GM12878 (cell line): ENCODE data around the gene HOPX. TPM values are rescaled to one million over a fixed set of nuclear protein-coding genes. Genes with fewer than 3 reads are reported as not detected.

Source experiments
- ATAC-seq: fragments of 200-7000 bp; cut with Tn5 transposase; 3 replicates; pipeline ENCODE4 v1.9.1; 2020; ENCODE audit warnings: mild to moderate bottlenecking, moderate library complexity
- BruUV-seq: library from RNA; stranded (reverse); fragments of 400-500 nt; replicated peaks from 2 replicates; lab custom pipeline; 2021; lab: Mats Ljungman, UMichigan
- CTCF ChIA-PET: fragments of 300-600 bp; sonication (Branson Sonifier 250); formaldehyde crosslinking; extraction: SDS; loops from one replicate; lab custom pipeline; 2021; ENCODE audit warnings: inconsistent platforms; lab: Yijun Ruan, JAX
- POLR2A ChIA-PET: fragments of 350-600 bp; formaldehyde crosslinking; extraction: SDS; loops from one replicate; lab custom pipeline; 2021; ENCODE audit warnings: inconsistent platforms; lab: Charles Lee
- RAD21 ChIA-PET: fragments of 300-600 bp; sonication (Branson Sonifier 250); formaldehyde crosslinking; loops from one replicate; lab custom pipeline; 2023; ENCODE audit warnings: antibody characterized with exemption; ENCODE audit not compliant: unreplicated experiment; lab: Charles Lee
- SMC1A ChIA-PET: fragments of 300-600 bp; sonication (Branson Sonifier 250); formaldehyde crosslinking; loops from one replicate; lab custom pipeline; 2023; ENCODE audit not compliant: unreplicated experiment, uncharacterized antibody; lab: Charles Lee
- DNase-seq: peaks from one replicate; pipeline ENCODE4 v3.0.0-alpha.2; 2011; ENCODE audit warnings: low read depth, low spot score
- FAIRE-seq: peaks from 3 replicates; lab custom pipeline; 2011; peaks lifted over from hg19 to GRCh38; lab: Jason Lieb, UNC
- H2AFZ ChIP-seq: 2 replicates; pipeline ENCODE4 v1.6.0; 2011; ENCODE audit warnings: low read depth, low read length, control low read depth; ENCODE audit not compliant: control insufficient read depth
- H3K27ac ChIP-seq: 2 replicates; pipeline ENCODE4 v1.5.1; 2011; ENCODE audit warnings: control low read depth; ENCODE audit not compliant: control insufficient read depth, insufficient read depth
- H3K27me3 ChIP-seq, 2 experiments: replicated peaks in 1 of 2; 2 replicates each; pipeline versions ENCODE4 v1.6.0 to v1.6.1; 2011; ENCODE audit warnings: low read length in 1 of 2; ENCODE audit not compliant: control insufficient read depth in 2 of 2, insufficient read depth in 2 of 2
- H3K36me3 ChIP-seq, 2 experiments: 2 replicates each; pipeline ENCODE4 v1.5.1; 2011; ENCODE audit warnings: low read length in 1 of 2; ENCODE audit not compliant: control insufficient read depth in 2 of 2, insufficient read depth in 2 of 2
- H3K4me1 ChIP-seq: 2 replicates; pipeline ENCODE4 v1.6.1; 2011; ENCODE audit warnings: mild to moderate bottlenecking, low read length, moderate library complexity, mixed read lengths; ENCODE audit not compliant: control insufficient read depth, insufficient read depth
- H3K4me2 ChIP-seq: 2 replicates; pipeline ENCODE4 v1.6.0; 2011; ENCODE audit warnings: control low read depth; ENCODE audit not compliant: control insufficient read depth, insufficient read depth
- H3K4me3 ChIP-seq: fragments of 200-600 bp; sonication (generic); 2 replicates; pipeline ENCODE4 v1.5.1; 2016
- H3K79me2 ChIP-seq: 2 replicates; pipeline ENCODE4 v1.6.0; 2011; ENCODE audit warnings: low read length; ENCODE audit not compliant: control insufficient read depth, insufficient read depth
- H3K9ac ChIP-seq: 2 replicates; pipeline ENCODE4 v1.8.0; 2011; ENCODE audit warnings: low read length, control low read depth, mixed read lengths; ENCODE audit not compliant: control insufficient read depth, insufficient read depth
- H3K9me3 ChIP-seq: replicated peaks from 3 replicates; pipeline ENCODE4 v1.5.1; 2011; ENCODE audit warnings: mild to moderate bottlenecking, low read length; ENCODE audit not compliant: control insufficient read depth, insufficient read depth
- H4K20me1 ChIP-seq: 2 replicates; pipeline ENCODE4 v1.6.0; 2011; ENCODE audit not compliant: control insufficient read depth, insufficient read depth
- ATF7 ChIP-seq: fragments of 450-650 bp; IDR thresholded peaks from 2 replicates; pipeline ENCODE4 v1.6.1; 2016; ENCODE audit warnings: low read depth, mild to moderate bottlenecking
- CBFB ChIP-seq: IDR thresholded peaks from 2 replicates; pipeline ENCODE4 v1.6.1; 2016; ENCODE audit warnings: antibody characterized with exemption, low read depth
- CEBPB ChIP-seq, 2 experiments: fragments of 150-350 bp in 1 of 2; IDR thresholded peaks; 2 replicates each; pipeline ENCODE4 v1.6.1; 2012 to 2014; ENCODE audit warnings: low read depth in 2 of 2, low read length in 2 of 2, borderline replicate concordance in 1 of 2, inconsistent platforms in 1 of 2
- EGR1 ChIP-seq, 2 experiments: IDR thresholded peaks; 1 replicate in 1 of 2; 2 replicates in 1 of 2; pipeline ENCODE4 v1.6.1; 2011 to 2012; ENCODE audit warnings: low read depth in 2 of 2, low read length in 2 of 2, borderline replicate concordance in 1 of 2, mild to moderate bottlenecking in 1 of 2, moderate library complexity in 1 of 2
- GATAD2B ChIP-seq: fragments of 450-650 bp; conservative IDR thresholded peaks from 2 replicates; pipeline ENCODE4 v1.6.1; 2017; ENCODE audit warnings: low read depth, mild to moderate bottlenecking, moderate library complexity
- JUNB ChIP-seq: IDR thresholded peaks from 2 replicates; pipeline ENCODE4 v1.6.1; 2016; ENCODE audit warnings: antibody characterized with exemption, mild to moderate bottlenecking
- KLF5 ChIP-seq: fragments of 450-650 bp; IDR thresholded peaks from 2 replicates; pipeline ENCODE4 v1.6.1; 2014; ENCODE audit warnings: mild to moderate bottlenecking; ENCODE audit not compliant: partially characterized antibody
- RBBP5 ChIP-seq: fragments of 200-600 bp; sonication (generic); conservative IDR thresholded peaks from 2 replicates; pipeline ENCODE4 v1.6.1; 2016
- SIX5 ChIP-seq: IDR thresholded peaks from 2 replicates; pipeline ENCODE4 v1.6.1; 2011; ENCODE audit warnings: mild to moderate bottlenecking, low read depth, low read length, moderate library complexity; ENCODE audit not compliant: severe bottlenecking
- SMARCA5 ChIP-seq: fragments of 450-650 bp; IDR thresholded peaks from 2 replicates; pipeline ENCODE4 v1.6.1; 2017; ENCODE audit warnings: mild to moderate bottlenecking
- SREBF2 ChIP-seq: IDR thresholded peaks from 2 replicates; pipeline ENCODE4 v1.6.1; 2012; ENCODE audit warnings: mild to moderate bottlenecking, low read length
- TAF1 ChIP-seq: IDR thresholded peaks from 2 replicates; pipeline ENCODE4 v1.6.1; 2011; ENCODE audit warnings: mild to moderate bottlenecking, low read depth, low read length, borderline replicate concordance
- TBL1XR1 ChIP-seq: IDR thresholded peaks from 2 replicates; pipeline ENCODE4 v1.6.1; 2012; ENCODE audit warnings: low read depth, low read length, improper control_type of control experiment
- ZSCAN29 ChIP-seq: fragments of 450-650 bp; IDR thresholded peaks from 2 replicates; pipeline ENCODE4 v1.6.1; 2017; ENCODE audit warnings: mild to moderate bottlenecking, moderate library complexity
- WGBS: methylation state at CpG from one replicate; pipeline ENCODE4 v1.1.6; 2016; ENCODE audit warnings: low lambda C conversion rate; ENCODE audit not compliant: insufficient replicate concordance, insufficient coverage; ENCODE audit errors: missing lambda C conversion rate; 5-methylcytosine and 5-hydroxymethylcytosine counted together
- in situ Hi-C: fragments of 300-500 bp; cut with MboI; formaldehyde crosslinking; loops from 9 replicates; pipeline ENCODE4 v1.14.3; 2018; ENCODE audit warnings: mixed read lengths
- intact Hi-C: fragments of 100-400 bp; cut with micrococcal nuclease; formaldehyde crosslinking; loops from one replicate; pipeline ENCODE4 v1.14.2; 2022; ENCODE audit not compliant: unreplicated experiment
- polyA plus RNA-seq, 11 experiments: library from polyadenylated mRNA; depleted of rRNA in 4 of 11; unstranded in 6 of 11; stranded (reverse) in 5 of 11; fragments of >200 nt; fragmentation: Nextera tagmentation in 4 of 11; fragmentation: Illumina TruSeq in 1 of 11; extraction: Ambion mirVana in 4 of 11; extraction: Trizol in 1 of 11; gene quantifications; 1 replicate in 1 of 11; 2 replicates in 10 of 11; pipeline versions ENCODE4 v1.2.1 to v1.2.3, GENCODE V29; 2011 to 2016; ENCODE audit warnings: inconsistent platforms in 2 of 11, missing spikeins in 2 of 11, low read depth in 1 of 11
- total RNA-seq, 4 experiments: library from RNA; depleted of rRNA in 3 of 4; stranded (reverse); fragments of >200 nt in 3 of 4; fragmentation: Illumina TruSeq in 1 of 4; extraction: Trizol in 1 of 4; gene quantifications; 2 replicates each; pipeline versions ENCODE4 v1.2.1 to v1.2.3, GENCODE V29; 2013 to 2021
- TF ChIP-seq, protein P1 (sequence below): IDR thresholded peaks from 2 replicates; pipeline ENCODE4 v1.6.1; 2012; ENCODE audit warnings: mild to moderate bottlenecking, low read depth, low read length
- TF ChIP-seq, protein P2 (sequence below), 3 experiments: IDR thresholded peaks in 2 of 3; conservative IDR thresholded peaks in 1 of 3; 2 replicates each; pipeline ENCODE4 v1.5.1; 2011; ENCODE audit warnings: low read depth in 3 of 3, low read length in 3 of 3, mild to moderate bottlenecking in 3 of 3, control low read depth in 2 of 3, moderate library complexity in 2 of 3, inconsistent platforms in 1 of 3, mixed read lengths in 1 of 3; ENCODE audit not compliant: control insufficient read depth in 2 of 3, insufficient read depth in 1 of 3; ENCODE audit errors: extremely low read depth in 1 of 3

Gene HOPX
- total and polyA plus RNA-seq, 10 of the 15 experiments (the other 5 are each of a cell fraction or from before 2014, with no cell fraction given): 0.11 to 0.40 (median 0.23) TPM; not detected in 4

DNA sequence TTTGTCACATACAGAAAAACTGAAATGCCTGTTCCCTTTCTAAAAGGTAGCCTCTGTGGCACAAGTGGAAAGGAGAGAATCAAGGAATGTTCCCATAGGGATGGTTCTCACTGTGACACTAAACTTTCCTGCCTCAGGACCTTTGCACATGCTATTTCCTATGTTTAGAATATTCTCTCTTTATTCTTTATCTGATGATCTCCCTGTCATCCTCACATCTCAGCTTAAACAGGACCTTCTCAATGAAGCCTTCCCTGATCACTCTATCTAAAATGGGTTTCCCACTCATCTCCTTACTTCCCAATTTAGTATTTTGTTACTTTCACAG lies 32.3 kb downstream of the HOPX start (continued):
- no peak for TF ChIP-seq RBBP5
- no peak for TF ChIP-seq TAF1
- no peak for TF ChIP-seq SIX5
- TF ChIP-seq ATF7: no peak

DNA sequence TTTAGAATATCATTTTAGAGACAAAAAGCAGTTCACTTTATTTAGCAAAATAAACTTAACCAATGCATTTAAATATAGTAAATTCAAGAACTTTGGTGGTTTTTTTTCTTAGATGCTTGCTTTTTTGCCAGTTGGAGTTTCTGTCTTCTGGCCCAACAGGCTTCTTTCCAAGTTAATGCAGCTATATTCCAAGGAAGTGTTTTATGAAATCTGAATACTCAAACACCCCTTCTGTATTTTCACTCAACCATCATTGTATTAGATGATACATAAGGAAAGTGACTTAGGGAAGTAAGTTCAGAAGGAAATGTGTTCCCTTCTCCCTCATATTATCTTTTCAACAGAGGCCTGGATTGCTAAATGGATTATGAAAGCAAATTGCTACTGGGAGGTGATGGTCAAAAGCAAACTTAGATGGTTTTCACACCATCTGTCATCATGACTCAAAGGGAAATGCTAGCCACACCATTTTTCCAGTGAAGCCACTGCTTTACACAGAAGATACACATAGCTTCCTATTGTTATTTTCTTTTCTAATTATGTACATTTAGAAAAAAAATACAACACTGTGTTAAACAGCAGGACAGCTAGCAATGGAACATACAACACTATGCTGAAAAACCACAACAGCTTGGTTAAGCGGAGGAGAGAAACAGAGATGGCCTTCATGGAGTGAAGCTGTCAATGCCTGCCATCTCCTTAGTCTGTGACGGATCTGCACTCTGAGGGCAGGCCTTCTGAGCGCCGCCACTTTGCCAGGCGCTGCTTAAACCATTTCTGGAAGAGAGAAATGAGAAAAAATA lies 32.9 kb downstream of the HOPX start:
- POLR2A ChIA-PET: interaction anchor here (0.5 kb wide), 1 partner anchor 451 kb away, joined by 3 read pairs; no protein-coding TSS in a partner anchor
- no peaks in the 10 kb centered on the region for H3K36me3 ChIP-seq
- no peak overlapping the region for H2AFZ ChIP-seq
- no peak overlapping the region for H3K4me2 ChIP-seq
- peaks cover 5% of the 10 kb centered on the region; the same call in 1 of the 2 replicates for H3K4me1 ChIP-seq
- 74% methylated on average over 5 of the region's 5 CpGs for WGBS
- no peaks in the 10 kb centered on the region; the same call in 2 of the 3 replicates for H3K9me3 ChIP-seq
- in situ Hi-C loops (no loop called here), intact Hi-C loops (no loop called here)
- FAIRE-seq: no peak
- RAD21 ChIA-PET: no interaction called here
- no peaks in the 10 kb centered on the region; a peak in 1 of 4 replicates for H3K27me3 ChIP-seq
- ATAC-seq: no peak
- DNase-seq: no peak
- no peak overlapping the region for H3K9ac ChIP-seq
- SMC1A ChIA-PET: no interaction called here
- H3K79me2 ChIP-seq: no peaks in the 10 kb centered on the region
- BruUV-seq: no TSS peak
- CTCF ChIA-PET: no interaction called here
- H3K4me3 ChIP-seq: no peak overlapping the region
- H3K27ac ChIP-seq: no peak overlapping the region
- no peak for TF ChIP-seq ZSCAN29
- TF ChIP-seq SMARCA5: no peak
- TF ChIP-seq JUNB: no peak
- no peak for TF ChIP-seq KLF5
- TF ChIP-seq SREBF2: no peak
- TF ChIP-seq, protein P1, sequence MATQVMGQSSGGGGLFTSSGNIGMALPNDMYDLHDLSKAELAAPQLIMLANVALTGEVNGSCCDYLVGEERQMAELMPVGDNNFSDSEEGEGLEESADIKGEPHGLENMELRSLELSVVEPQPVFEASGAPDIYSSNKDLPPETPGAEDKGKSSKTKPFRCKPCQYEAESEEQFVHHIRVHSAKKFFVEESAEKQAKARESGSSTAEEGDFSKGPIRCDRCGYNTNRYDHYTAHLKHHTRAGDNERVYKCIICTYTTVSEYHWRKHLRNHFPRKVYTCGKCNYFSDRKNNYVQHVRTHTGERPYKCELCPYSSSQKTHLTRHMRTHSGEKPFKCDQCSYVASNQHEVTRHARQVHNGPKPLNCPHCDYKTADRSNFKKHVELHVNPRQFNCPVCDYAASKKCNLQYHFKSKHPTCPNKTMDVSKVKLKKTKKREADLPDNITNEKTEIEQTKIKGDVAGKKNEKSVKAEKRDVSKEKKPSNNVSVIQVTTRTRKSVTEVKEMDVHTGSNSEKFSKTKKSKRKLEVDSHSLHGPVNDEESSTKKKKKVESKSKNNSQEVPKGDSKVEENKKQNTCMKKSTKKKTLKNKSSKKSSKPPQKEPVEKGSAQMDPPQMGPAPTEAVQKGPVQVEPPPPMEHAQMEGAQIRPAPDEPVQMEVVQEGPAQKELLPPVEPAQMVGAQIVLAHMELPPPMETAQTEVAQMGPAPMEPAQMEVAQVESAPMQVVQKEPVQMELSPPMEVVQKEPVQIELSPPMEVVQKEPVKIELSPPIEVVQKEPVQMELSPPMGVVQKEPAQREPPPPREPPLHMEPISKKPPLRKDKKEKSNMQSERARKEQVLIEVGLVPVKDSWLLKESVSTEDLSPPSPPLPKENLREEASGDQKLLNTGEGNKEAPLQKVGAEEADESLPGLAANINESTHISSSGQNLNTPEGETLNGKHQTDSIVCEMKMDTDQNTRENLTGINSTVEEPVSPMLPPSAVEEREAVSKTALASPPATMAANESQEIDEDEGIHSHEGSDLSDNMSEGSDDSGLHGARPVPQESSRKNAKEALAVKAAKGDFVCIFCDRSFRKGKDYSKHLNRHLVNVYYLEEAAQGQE: no peak
- no peak for TF ChIP-seq CEBPB (IDR thresholded peaks at IDR 0.05; ENCODE audit: borderline replicate concordance in 1 of 2, low read depth in 2 of 2, low read length in 2 of 2)
- no peak for TF ChIP-seq CBFB
- no peak for TF ChIP-seq TBL1XR1
- no peak for TF ChIP-seq GATAD2B
- no peak for TF ChIP-seq EGR1 (IDR thresholded peaks at IDR 0.05; ENCODE audit: borderline replicate concordance in 1 of 2, low read depth in 2 of 2, low read length in 2 of 2)
- TF ChIP-seq, protein P2, sequence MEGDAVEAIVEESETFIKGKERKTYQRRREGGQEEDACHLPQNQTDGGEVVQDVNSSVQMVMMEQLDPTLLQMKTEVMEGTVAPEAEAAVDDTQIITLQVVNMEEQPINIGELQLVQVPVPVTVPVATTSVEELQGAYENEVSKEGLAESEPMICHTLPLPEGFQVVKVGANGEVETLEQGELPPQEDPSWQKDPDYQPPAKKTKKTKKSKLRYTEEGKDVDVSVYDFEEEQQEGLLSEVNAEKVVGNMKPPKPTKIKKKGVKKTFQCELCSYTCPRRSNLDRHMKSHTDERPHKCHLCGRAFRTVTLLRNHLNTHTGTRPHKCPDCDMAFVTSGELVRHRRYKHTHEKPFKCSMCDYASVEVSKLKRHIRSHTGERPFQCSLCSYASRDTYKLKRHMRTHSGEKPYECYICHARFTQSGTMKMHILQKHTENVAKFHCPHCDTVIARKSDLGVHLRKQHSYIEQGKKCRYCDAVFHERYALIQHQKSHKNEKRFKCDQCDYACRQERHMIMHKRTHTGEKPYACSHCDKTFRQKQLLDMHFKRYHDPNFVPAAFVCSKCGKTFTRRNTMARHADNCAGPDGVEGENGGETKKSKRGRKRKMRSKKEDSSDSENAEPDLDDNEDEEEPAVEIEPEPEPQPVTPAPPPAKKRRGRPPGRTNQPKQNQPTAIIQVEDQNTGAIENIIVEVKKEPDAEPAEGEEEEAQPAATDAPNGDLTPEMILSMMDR (IDR thresholded peaks at IDR 0.05 in 2 of 3, conservative IDR thresholded peaks at IDR 0.05 in 1 of 3; ENCODE audit: control insufficient read depth in 2 of 3, extremely low read depth in 1 of 3, insufficient read depth in 1 of 3, low read depth in 3 of 3, low read length in 3 of 3): no peak
- H4K20me1 ChIP-seq: no peaks in the 10 kb centered on the region
